ENCODE measurements around the gene EVL.

EVL gene

GRCh38 chr14:100037353-100037752 lies 27.9 kb upstream of the EVL start:
- no peak overlapping the region for H3K27ac ChIP-seq
- DNase-seq (ENCODE audit: low read depth, low spot score), result no peak

GRCh38 chr14:100038065-100038464 lies 27.2 kb upstream of the EVL start:
- H3K27ac ChIP-seq, result no peak overlapping the region
- DNase-seq (ENCODE audit: low read depth, low spot score), result no peak

GRCh38 chr14:100039903-100040302 lies 25.3 kb upstream of the EVL start:
- H3K27ac ChIP-seq, result no peak overlapping the region
- DNase-seq (ENCODE audit: low read depth, low spot score), result no peak

- no peak overlapping the region for H3K27ac ChIP-seq
- DNase-seq (ENCODE audit: low read depth, low spot score), result no peak
Measured at GRCh38 chr14:100041271-100041670, 24.0 kb upstream of the EVL start.

GRCh38 chr14:100042286-100042685 lies 22.9 kb upstream of the EVL start:
- H3K27ac ChIP-seq, result no peak overlapping the region
- DNase-seq (ENCODE audit: low read depth, low spot score), result no peak

- no peak overlapping the region for H3K27ac ChIP-seq
- no peak for DNase-seq (ENCODE audit: low read depth, low spot score)
Measured at GRCh38 chr14:100045642-100046344, 19.4 kb upstream of the EVL start.

- no peak overlapping the region for H3K27ac ChIP-seq
- no peak for DNase-seq (ENCODE audit: low read depth, low spot score)
Measured at GRCh38 chr14:100047600-100047999, 17.6 kb upstream of the EVL start.

DNA sequence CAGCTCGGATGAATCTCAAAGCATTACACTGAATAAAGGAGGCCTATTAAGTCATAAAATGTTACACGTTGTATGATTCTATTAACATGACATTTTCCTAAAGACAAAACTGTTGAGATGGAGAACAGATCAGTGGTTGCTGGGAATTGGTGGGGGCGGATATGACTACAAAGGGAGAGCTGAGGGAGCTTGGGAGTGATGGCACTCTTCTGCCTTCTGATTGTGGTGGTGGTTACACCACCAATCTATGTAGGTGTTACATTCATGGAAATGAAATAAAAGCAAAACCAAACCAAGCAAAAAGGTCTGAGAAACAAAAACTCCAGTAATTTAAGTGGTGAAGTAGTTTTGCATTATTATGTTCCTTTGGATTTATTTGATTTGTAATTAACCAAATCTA lies 16.4 kb upstream of the EVL start:
- no peak overlapping the region for H3K27ac ChIP-seq
- no peak for DNase-seq (ENCODE audit: low read depth, low spot score)

DNA sequence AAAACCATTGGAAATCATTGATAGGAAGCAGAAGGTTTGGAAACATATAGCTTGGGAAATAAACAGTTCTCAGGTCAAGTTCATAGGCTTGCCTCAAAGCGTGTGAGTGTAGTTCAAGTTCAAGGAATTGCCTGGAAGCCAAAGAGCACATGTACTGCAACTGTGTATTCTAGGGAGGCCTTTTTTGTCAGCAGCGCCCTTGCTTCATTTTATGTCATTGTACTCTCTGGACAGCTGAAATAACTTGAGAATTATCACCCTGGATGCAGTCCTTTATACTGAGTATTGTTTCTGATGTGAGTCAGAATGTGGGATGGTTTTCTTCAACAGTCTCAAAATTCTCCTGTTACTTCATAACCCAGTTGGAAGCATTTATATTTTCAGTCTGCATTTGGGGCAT lies 16.0 kb upstream of the EVL start:
- H3K27ac ChIP-seq, result no peak overlapping the region
- no peak for DNase-seq (ENCODE audit: low read depth, low spot score)

DNA sequence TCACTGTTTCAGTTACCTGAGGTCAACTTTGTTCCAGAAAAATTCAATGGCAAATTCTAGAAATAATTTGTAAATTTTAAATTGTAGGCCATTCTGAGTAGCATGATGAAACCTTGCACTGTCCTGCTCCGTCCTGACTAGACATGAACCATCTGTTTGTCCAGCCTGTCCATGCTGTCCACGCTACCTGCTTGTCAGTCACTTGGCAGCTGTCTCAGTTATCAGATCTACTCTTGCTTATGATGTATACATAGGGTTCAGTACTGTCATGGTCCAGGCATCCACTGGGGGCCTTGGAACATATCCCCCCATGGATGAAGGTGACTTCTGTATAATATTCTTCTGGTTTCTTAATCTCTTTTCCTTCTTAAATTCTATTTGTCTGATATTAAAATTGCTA lies 14.1 kb upstream of the EVL start:
- DNase-seq (ENCODE audit: low read depth, low spot score), result no peak
- no peak overlapping the region for H3K27ac ChIP-seq

DNA sequence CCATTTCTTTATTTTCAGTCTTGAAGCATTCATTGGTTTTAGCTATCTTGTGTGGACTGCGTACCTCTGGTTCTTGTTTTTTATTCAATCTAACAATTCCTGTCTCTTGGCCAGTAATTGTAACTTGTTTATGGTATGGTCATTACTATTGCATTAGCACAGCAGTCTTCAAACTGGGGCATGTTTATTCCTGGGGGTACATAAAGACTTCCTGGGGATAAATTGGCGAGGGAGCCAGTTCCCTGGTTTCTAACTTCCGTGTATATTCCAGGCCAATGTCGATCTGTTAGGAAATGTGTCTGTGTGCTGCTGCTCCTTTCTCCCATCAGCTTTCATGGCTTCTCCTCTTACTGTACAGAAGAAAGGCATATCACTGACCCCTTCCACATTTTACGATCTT lies 13.7 kb upstream of the EVL start:
- DNase-seq (ENCODE audit: low read depth, low spot score), result no peak
- no peak overlapping the region for H3K27ac ChIP-seq

DNA sequence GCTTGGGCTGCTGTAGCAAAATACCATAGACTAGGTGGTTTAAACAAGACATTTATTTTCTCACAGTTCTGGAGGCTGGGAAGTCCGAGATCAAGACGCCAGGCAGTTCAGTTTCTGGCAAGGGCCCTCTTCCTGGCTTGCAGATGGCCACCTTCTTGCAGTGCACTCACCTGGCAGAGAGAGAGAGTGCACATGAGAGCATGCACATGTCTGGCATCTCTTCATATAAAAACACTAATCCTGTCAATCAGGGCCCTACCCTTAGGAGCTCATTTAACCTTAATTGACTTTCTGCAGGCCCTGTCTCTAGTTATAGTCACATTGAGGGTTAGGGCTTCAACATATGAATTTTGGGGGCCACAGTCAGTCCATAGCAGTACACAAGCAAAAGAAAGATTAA lies 12.4 kb upstream of the EVL start:
- no peak for DNase-seq (ENCODE audit: low read depth, low spot score)
- H3K27ac ChIP-seq, result no peak overlapping the region

DNA sequence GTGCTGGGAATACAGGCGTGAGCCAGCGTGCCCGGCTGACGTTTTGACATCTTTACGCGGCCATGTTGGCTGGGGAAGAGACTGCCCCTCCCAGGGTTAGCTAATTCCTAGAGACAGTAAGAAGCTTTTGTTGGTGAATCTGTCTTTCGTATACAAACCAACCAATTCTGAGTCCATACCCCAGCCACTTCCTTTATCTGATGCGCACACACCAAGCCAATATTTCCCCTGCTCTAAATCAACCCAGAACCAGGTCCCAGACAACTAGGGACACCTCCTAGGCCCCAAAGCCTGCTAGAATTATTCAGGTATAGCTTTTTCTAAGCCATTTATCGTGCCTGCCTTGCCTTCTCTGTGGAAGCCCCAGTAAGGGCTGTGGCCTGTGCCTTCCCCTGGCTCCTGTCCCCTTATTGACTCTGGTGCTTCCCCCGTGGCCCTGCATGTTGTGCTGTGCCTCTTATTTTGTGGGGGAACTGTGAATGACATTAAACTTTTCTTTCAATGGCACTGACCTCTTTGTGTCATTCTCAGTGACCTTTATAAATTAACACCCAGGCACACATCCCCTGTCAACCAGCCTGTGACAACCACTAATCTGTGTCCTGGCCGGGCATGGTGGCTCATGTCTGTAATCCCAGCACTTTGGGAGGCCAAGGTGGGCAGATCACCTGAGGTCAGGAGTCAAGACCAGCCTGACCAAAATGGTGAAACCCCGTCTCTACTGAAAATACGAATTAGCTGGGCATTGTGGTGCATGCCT lies 10.7 kb upstream of the EVL start:
- no peak for DNase-seq (ENCODE audit: low read depth, low spot score)
- H3K27ac ChIP-seq, result no peak overlapping the region

- DNase-seq (ENCODE audit: low read depth, low spot score), result no peak
- no peak overlapping the region for H3K27ac ChIP-seq
Measured at GRCh38 chr14:100056431-100056830, 8.8 kb upstream of the EVL start.

DNA sequence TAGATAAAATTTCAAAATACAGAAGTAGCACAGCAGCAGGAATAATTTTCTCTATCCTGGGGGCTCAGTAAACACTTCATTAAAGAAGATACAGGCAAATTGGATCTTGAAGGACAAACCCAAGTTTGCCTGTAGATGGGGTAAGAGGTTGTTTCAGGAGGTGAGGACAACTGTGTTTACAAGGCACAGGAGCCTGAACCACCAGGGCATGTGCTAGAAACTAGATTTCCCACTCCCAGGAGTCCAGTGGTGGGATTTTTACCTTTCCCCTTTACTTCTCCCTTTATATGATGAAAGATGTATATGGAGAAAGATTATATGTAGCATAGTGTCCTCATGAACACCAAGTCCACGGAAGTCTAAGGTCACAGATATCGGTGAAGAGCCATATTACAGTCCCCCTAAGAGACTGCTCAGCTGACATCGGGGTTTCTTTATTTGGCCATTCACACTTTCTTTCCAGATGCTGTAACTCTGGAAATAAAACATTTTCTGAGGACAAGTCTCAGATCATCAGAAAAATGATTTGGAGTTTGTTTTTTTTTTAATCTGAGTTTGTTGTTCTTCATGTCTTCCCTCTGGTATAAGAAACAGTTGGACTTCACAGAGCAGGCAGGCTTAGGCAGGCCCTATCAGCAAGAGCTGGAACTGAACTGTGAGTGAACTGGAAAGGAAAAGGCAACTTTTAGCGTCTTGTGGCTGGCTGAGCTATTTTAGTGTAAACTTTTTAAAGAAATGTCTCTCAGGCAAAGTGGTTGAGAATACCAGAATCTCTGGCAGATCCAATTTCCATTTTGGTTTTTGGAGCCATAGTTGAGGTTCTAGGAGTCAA lies 8.0 kb upstream of the EVL start:
- H3K27ac ChIP-seq, result peak overlapping the region; percentile 26
- DNase-seq (ENCODE audit: low read depth, low spot score), result no peak

DNA sequence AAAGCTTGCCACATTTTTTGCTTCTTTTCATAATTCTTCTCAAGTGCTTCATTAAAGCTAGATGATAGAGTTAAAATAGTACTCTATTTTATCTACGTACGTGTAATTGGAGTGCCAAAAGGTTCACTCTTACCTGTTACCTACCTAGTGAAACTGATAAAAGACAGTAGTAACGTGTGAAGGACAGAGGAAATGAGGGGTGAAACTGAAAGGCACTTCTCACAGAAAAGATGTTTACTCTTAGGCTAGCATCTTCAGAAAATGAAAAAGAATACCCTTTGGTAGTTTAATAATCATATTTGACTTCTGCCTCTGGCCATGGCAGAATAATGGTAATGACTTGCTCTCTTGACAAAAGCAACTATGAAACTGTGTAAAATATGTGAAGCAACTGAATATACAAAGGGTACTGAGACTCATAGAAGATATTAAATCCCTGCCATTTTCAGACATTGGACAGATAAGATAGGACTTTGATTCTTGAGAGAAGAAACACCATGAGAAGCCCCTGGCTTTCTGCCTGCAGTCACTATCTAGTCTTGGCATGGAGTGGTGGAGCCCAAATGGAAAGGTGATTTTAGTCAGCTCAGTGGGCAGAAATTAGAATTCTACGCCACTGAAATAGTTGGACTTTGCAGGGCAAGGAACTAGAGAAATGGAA lies 6.3 kb upstream of the EVL start:
- H3K27ac ChIP-seq, result peak overlapping the region; percentile 48
- no peak for DNase-seq (ENCODE audit: low read depth, low spot score)

DNA sequence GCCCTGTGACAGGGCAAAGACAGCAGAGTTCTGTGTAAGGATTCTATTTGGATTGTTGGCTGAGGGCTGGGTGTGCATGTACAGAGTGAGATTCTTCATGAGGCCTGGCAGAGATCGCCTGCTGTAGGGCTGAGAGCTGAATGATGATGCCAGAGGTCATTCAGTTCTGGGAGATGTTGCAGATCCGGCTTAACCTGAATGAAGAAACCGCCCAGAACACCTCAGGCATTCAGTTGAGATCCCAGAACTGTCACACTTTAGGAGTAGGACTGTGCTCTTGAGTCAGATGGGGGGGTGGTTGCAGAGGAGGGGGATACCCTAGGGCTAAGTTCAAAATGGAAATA lies 5.8 kb upstream of the EVL start:
- DNase-seq (ENCODE audit: low read depth, low spot score), result peak; percentile 67
- H3K27ac ChIP-seq, result peak overlapping the region; percentile 48

- H3K27ac ChIP-seq, result no peak overlapping the region
- no peak for DNase-seq (ENCODE audit: low read depth, low spot score)
Measured at GRCh38 chr14:100060760-100061159, 4.5 kb upstream of the EVL start.

- H3K27ac ChIP-seq, result no peak overlapping the region
- DNase-seq (ENCODE audit: low read depth, low spot score), result no peak
Measured at GRCh38 chr14:100062590-100062989, 2.6 kb upstream of the EVL start.

- DNase-seq (ENCODE audit: low read depth, low spot score), result no peak
- H3K27ac ChIP-seq, result no peak overlapping the region
Measured at GRCh38 chr14:100063314-100063941, 1.8 kb upstream of the EVL start.

Measured in epithelial cell of prostate (primary cell).